H1 (cell line): ENCODE measurements around the gene P2RY1. TPM values are rescaled to one million over a fixed set of nuclear protein-coding genes. Genes with fewer than 3 reads are reported as not detected.

Experiments
- KDM5A ChIP-seq: fragments of 200-600 bp; IDR thresholded peaks from 2 replicates; pipeline ENCODE4 v1.7.1; 2012; ENCODE audit warnings: mild to moderate bottlenecking, low read length, inconsistent platforms, mixed read lengths
- MAX ChIP-seq: IDR thresholded peaks from 2 replicates; pipeline ENCODE4 v1.6.1; 2012; ENCODE audit warnings: inconsistent platforms
- RXRA ChIP-seq: IDR thresholded peaks from 2 replicates; pipeline ENCODE4 v1.6.1; 2011; ENCODE audit warnings: low read depth, mild to moderate bottlenecking, low read length, moderate library complexity; ENCODE audit not compliant: insufficient read depth
- SIRT6 ChIP-seq: IDR thresholded peaks from one replicate; pipeline ENCODE4 v1.7.1; 2012; ENCODE audit warnings: low read length, inconsistent platforms
- SIX5 ChIP-seq: IDR thresholded peaks from 2 replicates; pipeline ENCODE4 v1.6.1; 2011; ENCODE audit warnings: mild to moderate bottlenecking, low read depth, low read length
- TCF12 ChIP-seq: IDR thresholded peaks from 2 replicates; pipeline ENCODE4 v1.6.1; 2011; ENCODE audit warnings: low read depth, mild to moderate bottlenecking, low read length
- polyA plus RNA-seq, 7 experiments: library from polyadenylated mRNA; depleted of rRNA in 3 of 7; stranded (reverse) in 5 of 7; unstranded in 2 of 7; fragments of >200 nt in 5 of 7; fragments of 200-250 nt in 2 of 7; gene quantifications; 1 replicate in 5 of 7; 2 replicates in 1 of 7; 4 replicates in 1 of 7; pipeline versions ENCODE4 v1.2.1 to v1.2.3, GENCODE V29; 2011 to 2013; ENCODE audit warnings: missing spikeins in 2 of 7, mixed read lengths in 2 of 7
- total RNA-seq: library from RNA; stranded (reverse); fragmentation: NEBNext Ultra II Directional; extraction: Animal tissue kit (Norgen Biotek cat#: 25700); gene quantifications from 2 replicates; pipeline ENCODE4 v1.2.1, GENCODE V29; 2021
- TF ChIP-seq, protein P1 (sequence below): IDR thresholded peaks from 2 replicates; pipeline ENCODE4 v1.6.1; 2011; ENCODE audit warnings: low read depth, mild to moderate bottlenecking, low read length; ENCODE audit not compliant: insufficient read depth

The P2RY1 gene
- total and polyA plus RNA-seq, 2 of the 8 experiments (the other 6 are each of a cell fraction or from before 2014, with no cell fraction given), result 6.5 to 28.3 TPM

- no peak for TF ChIP-seq TCF12
- no peak for TF ChIP-seq MAX
- no peak for TF ChIP-seq SIX5
- TF ChIP-seq RXRA, result no peak
- TF ChIP-seq KDM5A, result no peak
- TF ChIP-seq SIRT6, result no peak
- TF ChIP-seq, protein P1, sequence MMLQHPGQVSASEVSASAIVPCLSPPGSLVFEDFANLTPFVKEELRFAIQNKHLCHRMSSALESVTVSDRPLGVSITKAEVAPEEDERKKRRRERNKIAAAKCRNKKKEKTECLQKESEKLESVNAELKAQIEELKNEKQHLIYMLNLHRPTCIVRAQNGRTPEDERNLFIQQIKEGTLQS, result no peak
- TF ChIP-seq, all 59 proteins: peak for 0
Observed at GRCh38 chr3:152823781-152824180, 11.2 kb upstream of the P2RY1 start (continued).
